Endometrial microvascular endothelial cells (primary cell): ENCODE data around the gene PLAC1. TPM values are rescaled to one million over a fixed set of nuclear protein-coding genes. Genes with fewer than 3 reads are reported as not detected.

Experiments
- in situ Hi-C: cut with HindIII; loops from 2 replicates; pipeline ENCODE4 v1.10.0; 2017; ENCODE audit warnings: low sequenced_read_pairs, low pct_unique_long_range_greater_than_20kb; ENCODE audit errors: inconsistent ontology term
- total RNA-seq: library from RNA; depleted of rRNA; stranded (reverse); fragments of >200 nt; gene quantifications from one replicate; pipeline ENCODE4 v1.2.3, GENCODE V29; 2015; ENCODE audit errors: inconsistent ontology term

PLAC1 gene
- total RNA-seq, 1 donor from 2014 or later: not detected

DNA sequence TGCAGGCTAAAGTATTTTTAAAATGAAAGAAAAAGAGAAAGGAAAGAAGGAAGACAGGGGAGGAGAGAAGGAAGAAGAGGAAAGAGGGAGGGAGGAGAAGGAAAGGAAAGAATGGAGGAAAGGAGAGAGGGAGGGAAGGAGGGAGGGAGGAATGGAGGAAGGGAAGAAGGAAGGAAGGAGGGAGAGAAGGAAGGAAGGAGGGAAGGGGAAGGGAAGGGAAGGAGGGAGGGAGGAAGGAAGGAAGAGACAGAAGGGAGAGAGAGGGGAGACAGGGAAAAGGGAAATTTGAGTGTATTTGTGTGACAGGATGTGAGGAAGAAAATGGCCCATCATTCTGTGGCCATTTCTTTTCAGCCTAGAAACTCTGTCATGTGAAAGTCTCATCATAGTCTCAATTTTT lies 14.9 kb upstream of the PLAC1 start:
- in situ Hi-C loops: no loop called here

DNA sequence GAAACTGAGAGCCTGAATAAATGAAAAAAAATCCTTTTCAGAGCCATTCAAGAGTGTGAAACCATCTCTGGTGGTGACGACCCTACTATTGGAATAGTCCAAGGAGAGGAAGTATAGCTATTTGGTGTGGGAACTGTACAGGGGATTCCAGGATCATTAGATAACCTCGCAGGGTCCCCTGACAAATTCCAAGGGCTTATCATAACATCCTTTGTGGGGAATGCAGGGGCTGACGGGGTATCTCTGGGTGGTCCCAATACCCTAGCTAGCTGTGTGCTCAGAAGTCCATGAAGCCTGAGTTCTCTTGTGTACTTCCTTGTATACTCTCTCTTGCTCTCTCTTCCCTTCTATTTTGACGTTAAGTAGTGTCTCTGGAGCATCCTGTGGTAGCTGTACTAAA lies 13.8 kb upstream of the PLAC1 start:
- in situ Hi-C loops: no loop called here

DNA sequence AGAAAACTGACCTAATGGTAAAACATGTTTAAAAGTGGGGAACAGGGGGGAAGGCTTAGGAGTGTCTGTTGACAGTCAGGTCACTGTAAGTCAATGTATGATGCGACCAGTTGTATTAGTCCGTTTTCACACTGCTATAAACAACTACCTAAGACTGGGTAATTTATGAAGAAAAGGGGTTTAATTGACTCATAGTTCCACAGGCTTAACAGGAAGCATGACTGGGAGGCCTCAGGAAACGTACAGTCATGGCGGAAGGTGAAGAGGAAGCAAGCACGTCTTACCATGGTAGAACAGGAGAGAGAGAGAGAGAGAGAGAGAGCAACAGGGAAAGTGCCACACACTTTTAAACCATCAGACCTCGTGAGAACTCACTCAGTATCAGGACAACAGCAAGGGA lies 13.0 kb upstream of the PLAC1 start:
- in situ Hi-C loops: no loop called here

DNA sequence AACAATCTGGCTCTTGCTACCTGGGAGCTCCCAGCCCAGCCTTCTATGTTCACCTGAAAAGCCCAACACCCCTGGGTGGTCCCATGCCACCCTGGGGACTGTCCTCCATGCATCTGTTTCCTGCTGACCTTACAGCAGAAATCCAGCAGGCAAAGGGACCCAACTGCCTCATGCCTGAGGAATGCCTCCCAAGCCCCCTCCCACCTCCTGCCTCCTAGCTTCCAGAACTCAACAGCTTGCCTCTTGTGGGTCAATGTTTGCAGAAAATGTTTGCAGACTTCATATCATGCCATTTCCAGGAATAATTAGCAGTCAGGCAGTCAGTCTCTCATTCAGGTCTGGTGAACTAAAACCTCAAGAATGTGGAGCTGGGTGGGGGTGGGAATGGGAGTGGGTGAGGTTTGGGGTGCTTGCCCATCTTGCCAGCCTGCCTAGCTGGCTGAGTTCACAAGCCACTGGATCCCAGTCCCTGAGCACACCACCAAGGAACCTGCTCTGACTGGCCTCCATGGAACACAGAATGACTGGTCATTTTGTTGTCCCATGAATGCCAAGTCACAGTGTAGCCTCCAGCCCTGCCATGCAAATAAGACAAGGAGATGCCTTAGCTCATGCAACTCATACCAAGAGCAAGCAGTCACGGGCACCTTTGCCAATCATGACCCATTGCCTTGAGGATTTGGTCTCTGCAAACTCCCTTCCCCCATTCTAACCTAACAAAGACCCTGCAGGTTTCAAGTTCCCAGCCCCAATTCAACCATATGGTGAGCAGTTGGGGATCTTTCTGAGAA lies 12.1 kb upstream of the PLAC1 start:
- in situ Hi-C loops: no loop called here

DNA sequence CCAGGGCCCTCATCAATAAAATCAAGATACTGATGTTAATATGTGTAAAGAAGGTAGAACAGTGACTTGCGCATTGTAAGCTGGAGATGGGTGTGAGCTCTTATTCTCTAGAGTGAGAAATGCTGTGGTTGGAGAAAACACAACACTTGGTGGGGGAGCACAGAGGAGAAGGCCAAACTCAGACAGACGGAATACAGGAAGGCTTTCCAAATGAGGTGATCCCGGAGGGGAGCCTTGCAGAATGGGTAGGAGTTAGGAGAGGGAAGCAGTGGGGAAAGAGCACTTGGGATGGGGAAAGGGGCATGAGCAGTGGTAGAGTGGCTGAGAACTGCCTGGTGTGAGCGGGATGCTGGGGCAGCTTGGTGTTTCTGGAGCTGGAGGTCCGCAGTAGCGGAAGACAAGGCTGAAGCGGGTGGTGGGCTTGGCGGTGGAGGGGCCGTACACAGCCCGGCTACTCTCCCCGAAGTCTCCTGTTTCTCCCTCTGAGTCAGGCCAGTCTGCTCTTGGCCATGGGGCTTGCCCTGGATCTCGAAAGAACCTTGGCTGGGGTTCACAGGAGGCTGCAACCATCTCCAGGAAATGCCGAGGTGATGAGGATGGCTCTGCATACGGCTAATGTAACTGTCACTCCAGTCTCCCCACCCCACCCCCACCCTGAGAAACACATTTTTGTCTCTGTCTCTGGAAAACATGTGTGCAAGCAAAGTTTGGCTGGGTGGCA lies 11.3 kb upstream of the PLAC1 start:
- in situ Hi-C loops: no loop called here

DNA sequence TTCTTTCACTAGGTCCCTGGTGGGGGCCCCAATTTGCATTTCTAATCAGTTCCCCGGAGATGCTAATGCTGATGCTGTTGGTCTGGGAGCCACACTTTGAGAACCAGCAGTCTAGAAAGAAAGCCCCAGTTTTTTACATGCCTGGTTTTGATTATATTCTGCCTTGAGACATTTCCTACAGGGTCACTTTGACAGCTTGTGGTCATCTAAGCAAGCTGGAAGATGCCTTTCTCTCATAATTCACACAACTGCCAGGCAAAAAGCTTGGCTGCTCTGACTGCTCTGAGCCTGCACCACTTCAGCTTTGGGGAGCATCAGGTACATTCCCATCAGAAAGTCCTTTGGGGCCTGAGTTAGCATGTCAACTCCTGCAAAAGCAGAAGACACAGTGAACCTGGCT lies 5.9 kb upstream of the PLAC1 start:
- in situ Hi-C loops: no loop called here

DNA sequence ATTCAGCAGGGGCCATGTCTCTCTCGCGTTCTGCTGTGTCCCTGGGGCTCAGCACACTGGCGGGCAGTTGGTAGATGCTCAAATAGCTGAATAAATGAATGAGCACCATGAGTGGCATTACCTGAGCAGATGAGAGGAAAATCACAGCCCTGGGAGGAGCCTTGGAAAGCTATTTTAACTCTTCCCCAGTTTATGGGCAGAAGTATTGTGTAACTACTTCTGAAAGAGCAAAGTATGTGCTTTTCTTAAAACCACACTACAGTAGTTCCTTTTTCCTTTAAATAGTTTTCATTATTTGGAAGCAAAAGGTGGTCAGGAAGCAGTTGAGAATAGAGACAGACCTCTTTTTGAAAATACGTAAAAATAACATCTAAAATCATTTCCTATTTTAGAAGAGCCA lies 3.0 kb upstream of the PLAC1 start:
- in situ Hi-C loops: no loop called here

DNA sequence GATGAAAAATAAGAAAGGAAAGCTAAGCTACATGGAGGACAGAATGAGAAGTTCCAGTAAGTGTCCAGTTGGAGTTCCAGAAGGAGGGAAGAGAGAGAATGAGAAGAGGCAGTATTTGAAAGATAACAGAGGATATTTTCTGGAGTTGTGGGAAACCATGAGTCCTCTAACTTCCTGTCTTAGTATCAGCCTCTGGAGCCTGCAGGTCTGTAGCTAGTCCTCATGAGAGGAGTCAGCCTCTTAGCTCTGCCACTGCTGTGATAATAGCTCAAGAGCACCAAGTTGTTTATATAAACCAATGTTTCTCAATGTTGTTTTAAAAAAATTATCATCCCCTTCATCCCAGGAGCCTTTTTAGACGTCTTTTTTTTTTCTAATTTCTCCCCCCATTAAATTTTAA lies 2.4 kb upstream of the PLAC1 start:
- in situ Hi-C loops: no loop called here

DNA sequence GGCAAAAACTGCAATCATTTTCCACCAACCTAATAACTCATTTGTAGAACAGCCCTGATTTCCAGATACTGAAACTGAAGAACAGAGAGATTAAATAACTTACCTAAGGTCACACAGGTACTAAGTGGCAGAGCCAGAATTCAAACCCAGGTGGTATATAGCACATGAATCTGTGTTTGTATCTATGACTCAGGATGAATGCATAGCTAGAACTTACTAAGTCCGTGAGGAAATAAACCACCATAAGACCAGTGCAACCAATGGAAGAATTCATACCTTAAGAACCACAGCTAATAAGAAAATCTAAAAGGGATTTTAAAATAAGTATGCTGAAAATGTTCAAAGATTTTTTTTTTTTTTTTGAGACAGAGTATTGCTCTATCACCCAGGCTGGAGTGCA lies 1.5 kb upstream of the PLAC1 start:
- in situ Hi-C loops: no loop called here

DNA sequence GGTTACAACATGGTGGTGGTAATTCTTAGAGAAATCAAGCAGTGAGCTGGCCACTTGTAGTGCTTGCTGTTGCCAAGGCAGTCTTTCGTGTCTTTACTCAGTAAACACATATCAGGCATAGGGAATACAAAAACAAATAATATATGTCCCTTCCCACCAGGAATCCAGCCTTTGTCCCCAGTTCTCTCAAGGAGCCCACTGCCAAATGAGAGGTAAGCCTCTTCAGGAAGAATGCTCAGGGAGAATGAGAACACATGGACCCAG lies 421 bp upstream of the PLAC1 start:
- in situ Hi-C loops: no loop called here

DNA sequence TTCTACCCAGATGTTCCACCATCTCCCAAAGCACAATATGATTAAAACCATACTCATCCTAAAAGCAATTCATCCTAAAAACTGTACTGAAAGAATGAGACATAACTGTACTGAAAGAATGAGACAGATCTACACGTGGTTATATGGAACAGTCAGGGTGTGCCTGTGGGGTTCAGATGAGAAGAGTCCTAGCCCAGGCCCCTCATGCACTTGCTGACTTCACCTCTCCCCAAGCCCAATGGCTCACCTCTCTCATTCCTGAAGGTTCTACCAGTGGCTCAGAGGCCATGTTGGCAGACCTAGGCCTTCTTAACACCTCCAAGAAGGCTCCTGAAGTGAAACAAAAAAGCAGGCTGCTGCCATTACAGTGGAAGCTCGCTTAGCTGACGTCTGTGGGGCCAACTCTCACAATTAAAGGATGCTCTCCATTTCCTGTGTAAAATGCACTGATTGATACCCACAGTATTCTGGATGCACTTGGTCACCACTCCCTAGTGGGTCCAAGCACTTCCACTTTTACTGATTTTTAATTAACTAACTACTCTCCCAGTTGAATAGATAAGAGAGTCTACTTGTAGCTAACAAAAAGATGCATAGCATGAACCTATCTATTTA lies 3.8 kb downstream of the PLAC1 start:
- in situ Hi-C loops: no loop called here

DNA sequence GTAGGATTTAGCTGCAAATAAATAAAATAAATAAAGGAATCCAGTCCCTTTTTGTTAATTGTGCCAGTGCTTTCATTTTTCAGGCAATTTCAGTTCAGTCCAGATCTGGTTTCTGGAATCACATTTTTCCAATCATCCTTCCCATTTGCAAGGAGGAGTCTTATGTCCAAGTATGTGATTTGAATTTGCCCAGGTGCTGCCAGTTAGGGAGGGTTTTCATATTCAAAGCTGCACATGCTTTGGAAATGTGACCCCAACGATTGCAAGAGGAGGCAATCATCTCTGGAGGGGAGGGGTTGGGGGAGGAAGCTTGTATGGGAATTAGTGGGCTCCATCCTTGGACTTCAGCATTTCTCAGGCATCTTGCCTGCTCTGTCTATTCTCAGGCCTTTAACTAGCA lies 4.4 kb downstream of the PLAC1 start:
- in situ Hi-C loops: no loop called here

DNA sequence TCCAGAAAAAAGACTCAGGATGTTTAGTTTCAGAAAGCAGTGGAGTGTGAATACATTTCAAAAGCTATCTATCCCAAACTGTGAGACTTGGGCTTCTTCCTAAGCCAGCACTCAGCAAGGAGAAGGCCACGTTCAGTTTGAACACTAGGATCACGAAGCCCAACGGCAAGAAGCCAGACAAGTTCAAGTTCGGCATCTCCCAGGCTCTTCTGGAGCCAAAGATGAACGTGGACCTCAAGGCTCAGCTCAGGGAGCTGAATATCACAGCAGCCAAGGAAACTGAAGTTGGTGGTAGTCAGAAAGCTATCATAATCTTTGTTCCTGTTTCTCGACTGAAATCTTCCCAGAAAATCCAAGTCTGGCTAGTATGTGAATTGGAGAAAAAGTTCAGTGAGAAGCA lies 7.6 kb downstream of the PLAC1 start:
- in situ Hi-C loops: no loop called here

DNA sequence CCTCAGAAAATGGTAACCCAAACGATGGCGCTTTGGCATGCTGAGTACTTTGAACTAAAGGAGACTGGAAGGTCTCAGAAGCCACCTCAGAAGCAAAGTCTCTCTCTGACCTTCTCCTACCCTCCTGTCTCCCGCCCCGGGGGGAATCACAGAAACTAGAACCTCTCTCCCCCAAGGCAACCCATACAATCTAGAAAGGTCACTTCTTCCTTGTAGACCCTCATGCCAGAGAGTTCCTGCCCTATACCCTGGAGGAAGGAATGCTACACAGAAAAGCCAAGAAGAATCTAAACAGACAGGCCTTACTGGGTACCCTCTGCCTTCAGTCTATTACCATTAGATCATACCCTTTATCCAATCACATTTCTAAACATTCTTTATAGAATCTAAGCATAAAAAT lies 8.5 kb downstream of the PLAC1 start:
- in situ Hi-C loops: no loop called here

DNA sequence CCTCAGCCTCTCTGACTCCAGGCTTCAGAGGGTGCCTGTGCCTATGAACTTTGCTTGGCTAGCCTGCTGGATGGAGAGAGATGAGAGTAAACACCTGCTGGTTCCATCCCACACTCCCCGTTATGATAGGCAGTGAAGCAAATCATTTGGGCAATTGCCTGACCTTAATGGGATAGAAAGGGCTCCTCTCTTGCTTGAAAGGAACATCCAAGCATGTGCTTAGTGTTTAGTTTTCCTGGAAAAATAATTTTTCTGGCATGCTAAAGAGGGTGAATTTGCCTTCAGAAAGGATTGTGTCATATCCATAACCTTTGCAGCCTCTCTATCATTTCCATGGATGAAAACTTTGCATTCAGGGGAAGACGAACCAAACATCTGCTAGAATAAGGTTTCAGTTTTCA lies 10.8 kb downstream of the PLAC1 start:
- in situ Hi-C loops: no loop called here

DNA sequence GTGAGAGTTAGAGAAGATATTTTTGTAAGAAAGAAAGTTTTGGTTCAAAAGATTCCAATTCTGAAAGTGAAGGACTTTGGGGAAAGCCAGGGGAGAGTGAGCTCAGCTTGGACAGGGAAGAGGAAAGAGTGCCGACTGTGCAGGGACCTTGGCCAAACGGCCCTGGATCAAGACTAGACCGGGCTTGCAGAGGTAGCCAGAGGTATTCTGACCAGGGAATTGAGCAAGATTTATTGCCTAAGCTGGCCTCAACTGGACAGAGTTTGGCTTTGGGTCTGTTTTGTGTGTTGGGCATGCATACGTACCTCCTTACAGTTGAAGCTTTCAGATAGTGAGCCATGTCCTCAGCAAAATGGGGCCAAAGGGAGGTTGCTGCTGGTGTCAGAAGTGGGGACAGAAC lies 11.6 kb downstream of the PLAC1 start:
- in situ Hi-C loops: no loop called here

DNA sequence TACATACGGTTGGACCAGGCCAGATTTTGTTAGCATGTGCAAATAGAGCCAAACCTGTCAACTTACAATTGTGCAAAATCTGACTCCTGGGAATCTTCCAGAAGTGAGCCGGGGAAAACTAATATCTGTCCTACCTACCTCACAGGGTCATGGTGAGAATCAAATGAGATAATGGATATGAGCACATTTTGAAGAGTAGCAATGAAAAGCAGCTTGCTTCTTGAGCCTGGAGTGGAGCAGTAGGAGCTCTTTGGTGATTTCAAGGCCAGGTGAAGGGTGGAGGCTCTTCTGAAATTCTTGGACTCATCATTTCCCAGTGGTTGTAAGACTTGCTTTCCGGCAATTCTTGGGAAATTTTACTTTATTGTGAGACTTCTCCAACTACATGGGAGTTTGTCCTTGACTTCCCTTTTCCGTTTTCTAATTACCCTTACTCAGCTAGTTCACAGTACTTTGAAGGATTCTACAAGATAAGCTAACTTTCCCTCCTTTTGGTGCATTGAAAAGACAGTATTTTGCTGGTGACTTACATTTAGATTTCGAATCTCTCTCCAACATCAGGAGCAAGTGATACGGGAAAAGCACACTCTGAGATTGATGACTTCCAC lies 12.2 kb downstream of the PLAC1 start:
- in situ Hi-C loops: no loop called here

DNA sequence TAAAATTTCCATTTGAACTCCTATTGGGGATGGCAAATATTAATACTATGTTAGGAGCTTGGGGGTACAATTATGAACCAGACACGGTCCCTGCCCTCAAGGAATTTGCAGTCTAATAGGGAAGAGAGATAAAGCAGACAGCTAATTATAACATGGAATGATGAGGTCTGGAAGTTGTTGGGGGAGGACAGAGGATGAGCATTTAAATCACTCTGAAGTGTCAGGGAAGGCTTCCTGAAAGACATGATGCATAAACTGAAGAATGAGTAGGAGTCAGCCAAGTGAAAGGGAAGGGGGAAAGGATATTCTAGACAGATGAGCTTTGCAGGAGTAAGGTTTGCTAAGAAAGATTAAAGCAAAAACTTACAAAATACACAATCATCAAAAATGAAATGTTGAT lies 15.9 kb downstream of the PLAC1 start:
- in situ Hi-C loops: no loop called here

DNA sequence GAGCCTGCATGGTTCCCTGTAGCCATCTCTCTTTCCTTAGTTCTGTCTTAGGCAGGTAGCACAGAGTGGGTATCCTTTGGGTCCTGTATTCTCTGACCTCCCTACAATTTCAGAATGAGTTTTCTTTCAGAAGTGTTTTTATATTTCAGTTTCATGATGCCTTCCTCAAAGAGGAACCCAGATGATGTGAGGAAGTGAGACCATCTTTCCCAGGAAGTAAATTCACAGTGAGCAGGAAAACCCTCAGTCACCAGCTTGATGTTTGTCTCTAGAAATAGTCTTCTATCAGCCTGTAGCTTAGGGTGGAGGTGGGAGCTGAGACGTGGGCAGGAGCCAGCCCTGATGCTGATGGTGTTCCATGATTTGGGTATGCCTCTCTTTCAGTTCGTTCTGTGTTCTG lies 16.9 kb downstream of the PLAC1 start:
- in situ Hi-C loops: no loop called here

DNA sequence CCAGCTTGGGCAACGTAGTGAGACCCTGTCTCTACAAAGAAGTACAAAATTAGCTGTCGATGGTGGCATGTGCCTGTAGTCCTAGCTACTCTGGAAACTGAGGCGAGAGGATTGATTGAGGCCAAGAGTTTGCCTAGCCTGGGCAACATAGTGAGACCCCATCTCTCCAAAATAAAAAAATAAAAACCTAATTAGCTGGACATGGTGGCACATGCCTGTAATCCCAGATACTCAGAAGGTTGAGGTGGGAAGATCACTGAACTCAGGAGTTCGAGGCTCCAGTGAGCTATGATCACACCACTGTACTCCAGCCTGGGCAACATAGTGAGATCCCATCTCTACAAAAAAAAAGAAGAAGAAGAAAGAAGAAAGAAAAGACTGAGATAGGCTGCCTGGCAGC lies 17.4 kb downstream of the PLAC1 start:
- in situ Hi-C loops: no loop called here
